Uterus (tissue), 2 donors: ENCODE results near the gene DNAH7.

Experiments used
- CTCF ChIP-seq, 4 experiments: fragments of 200-600 bp in 2 of 4; fragments of 450-650 bp in 2 of 4; sonication (generic) in 2 of 4; IDR thresholded peaks; one replicate each; pipeline ENCODE4 v1.5.1; 2016 to 2019; ENCODE audit warnings: antibody characterized with exemption in 4 of 4, mild to moderate bottlenecking in 2 of 4, moderate library complexity in 1 of 4
- POLR2A ChIP-seq, 2 donors: fragments of 450-650 bp; IDR thresholded peaks; one replicate each; pipeline ENCODE4 v1.6.1; 2016; ENCODE audit warnings: antibody characterized with exemption in 2 of 2, mild to moderate bottlenecking in 1 of 2, moderate library complexity in 1 of 2

GRCh38 chr2:195730912-195731311 is 337.7 kb downstream of the DNAH7 start:
- TF ChIP-seq CTCF (IDR thresholded peaks at IDR 0.05): no peak
- no peak for TF ChIP-seq POLR2A (IDR thresholded peaks at IDR 0.05)
